Karpas-422 (cell line): ENCODE data around the gene PRSS21. TPM values are rescaled to one million over a fixed set of nuclear protein-coding genes. Genes with fewer than 3 reads are reported as not detected.

Experiments
- DNase-seq: peaks from one replicate; pipeline ENCODE4 v3.0.0-alpha.2; 2015
- H2AFZ ChIP-seq: fragments of 200-600 bp; sonication (generic); 2 replicates; pipeline ENCODE4 v1.6.1; 2014; ENCODE audit warnings: antibody characterized with exemption, low read length, mixed read lengths
- H3K27ac ChIP-seq: fragments of 200-600 bp; sonication (generic); 2 replicates; pipeline ENCODE4 v1.5.1; 2014; ENCODE audit warnings: mild to moderate bottlenecking, low read length, moderate library complexity
- H3K27me3 ChIP-seq: fragments of 200-600 bp; sonication (generic); 2 replicates; pipeline ENCODE4 v1.6.1; 2014; ENCODE audit warnings: low read length, mixed read lengths
- H3K36me3 ChIP-seq: fragments of 200-600 bp; sonication (generic); 2 replicates; pipeline ENCODE4 v1.6.1; 2014; ENCODE audit warnings: low read length, mixed read lengths; ENCODE audit not compliant: insufficient read depth
- H3K4me1 ChIP-seq: fragments of 200-600 bp; sonication (generic); 2 replicates; pipeline ENCODE4 v1.6.1; 2014; ENCODE audit warnings: mild to moderate bottlenecking, low read length, mixed read lengths
- H3K4me2 ChIP-seq: fragments of 200-600 bp; sonication (generic); 2 replicates; pipeline ENCODE4 v1.6.1; 2014; ENCODE audit warnings: low read length, low read depth, mild to moderate bottlenecking; ENCODE audit not compliant: poor library complexity, severe bottlenecking
- H3K4me3 ChIP-seq: fragments of 200-600 bp; sonication (generic); 2 replicates; pipeline ENCODE4 v1.5.1; 2014; ENCODE audit warnings: mild to moderate bottlenecking, antibody characterized with exemption, low read length, mixed read lengths
- H3K79me2 ChIP-seq: fragments of 200-600 bp; sonication (generic); 2 replicates; pipeline ENCODE4 v1.6.1; 2014; ENCODE audit warnings: mild to moderate bottlenecking, low read length, mixed read lengths
- H3K9ac ChIP-seq: fragments of 200-600 bp; sonication (generic); 2 replicates; pipeline ENCODE4 v1.6.0; 2014; ENCODE audit warnings: low read length
- H3K9me2 ChIP-seq: fragments of 200-600 bp; sonication (generic), shearing (Covaris generic); replicated peaks from 2 replicates; pipeline ENCODE4 v1.6.0; 2014; ENCODE audit warnings: mild to moderate bottlenecking, low read length, moderate library complexity; ENCODE audit not compliant: insufficient read depth
- H3K9me3 ChIP-seq: fragments of 300-700, 200-600 bp; sonication (generic); 2 replicates; pipeline ENCODE4 v1.6.1; 2014; ENCODE audit warnings: low read length, mixed read lengths
- H4K20me1 ChIP-seq: fragments of 200-600 bp; sonication (generic); 2 replicates; pipeline ENCODE4 v1.6.1; 2014; ENCODE audit warnings: mild to moderate bottlenecking, antibody characterized with exemption, low read length, low read depth; ENCODE audit not compliant: insufficient read depth
- total RNA-seq: library from RNA; depleted of rRNA; stranded (reverse); fragments of >200 nt; shearing (Covaris generic); gene quantifications from 2 replicates; pipeline ENCODE4 v1.2.3, GENCODE V29; 2014; ENCODE audit warnings: low replicate concordance

The PRSS21 gene
- total RNA-seq, 1 experiment from 2014 or later = not detected

DNA sequence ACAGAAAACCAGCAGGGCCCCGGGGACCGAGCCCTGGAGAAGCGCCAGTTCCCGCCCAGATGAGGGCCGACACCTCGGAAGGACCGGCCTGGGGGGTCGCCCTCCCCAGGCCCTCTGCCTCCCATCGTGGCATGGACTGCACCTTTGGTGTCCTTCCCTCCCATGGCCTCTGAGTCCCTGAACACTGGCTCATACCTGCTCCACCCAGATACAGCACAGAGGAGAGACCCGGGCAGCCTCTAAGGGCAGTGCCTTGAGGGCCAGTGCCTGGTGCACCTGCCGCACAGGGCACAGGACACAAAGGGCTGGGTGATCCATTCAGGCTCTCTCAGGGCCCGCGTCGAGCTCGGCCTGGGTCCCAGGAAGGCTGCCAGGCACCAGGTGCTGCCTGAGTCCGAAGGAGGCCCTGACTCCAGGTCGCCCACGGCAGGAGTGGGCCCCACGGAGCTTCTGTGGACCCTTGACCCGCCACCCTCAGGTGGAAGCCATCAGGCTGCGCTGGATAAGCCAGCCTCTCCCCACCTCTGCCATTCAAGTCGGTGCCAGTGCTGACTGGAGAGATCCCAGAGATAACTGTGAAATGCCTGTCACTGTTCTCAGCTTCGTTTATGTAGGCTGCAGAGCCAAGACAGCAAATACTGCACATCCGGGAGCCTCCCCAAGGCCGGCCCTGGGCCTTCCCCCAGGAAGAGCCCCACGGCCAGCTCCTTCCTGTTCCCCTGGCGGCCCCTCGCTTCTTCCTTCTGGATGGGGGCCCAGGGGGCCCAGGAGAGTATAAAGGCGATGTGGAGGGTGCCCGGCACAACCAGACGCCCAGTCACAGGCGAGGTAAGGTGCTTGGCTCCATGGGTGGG lies 12.7 kb downstream of the PRSS21 start, which contains the start of gene ZG16B:
TSS of gene ZG16B (plus strand) at position 803 of the 854 bp plus-strand sequence. CDS start 139 bp downstream, outside the sequence.
- H4K20me1 ChIP-seq = no peaks in the 10 kb centered on the region
- DNase-seq = no peak
- H3K27ac ChIP-seq = no peak within 1 kb of the TSS
- H3K9me2 ChIP-seq = no peaks in the 10 kb centered on the region
- H3K4me2 ChIP-seq = no peak within 1 kb of the TSS
- H3K27me3 ChIP-seq = no peaks in the 10 kb centered on the region
- no peak within 1 kb of the TSS for H3K9ac ChIP-seq
- no peaks in the 10 kb centered on the region for H3K4me1 ChIP-seq
- no peak within 1 kb of the TSS for H2AFZ ChIP-seq
- no peaks in the 10 kb centered on the region for H3K36me3 ChIP-seq
- no peak within 1 kb of the TSS for H3K4me3 ChIP-seq
- H3K79me2 ChIP-seq = no peaks in the 10 kb centered on the region
- H3K9me3 ChIP-seq = no peaks in the 10 kb centered on the region

DNA sequence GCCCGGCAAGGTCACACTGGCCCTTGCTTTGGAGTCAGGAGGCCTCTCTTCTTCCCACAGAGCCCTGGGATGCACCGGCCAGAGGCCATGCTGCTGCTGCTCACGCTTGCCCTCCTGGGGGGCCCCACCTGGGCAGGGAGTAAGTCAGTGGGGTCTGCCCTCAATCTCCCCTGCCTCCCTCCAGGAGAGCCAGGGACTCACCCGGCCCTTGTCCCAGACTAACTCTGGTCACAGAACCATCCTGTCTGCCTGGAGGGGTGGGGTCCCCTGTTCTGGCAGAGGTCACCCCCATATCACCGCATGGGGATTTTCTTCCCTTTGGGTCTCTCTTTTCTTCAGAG lies 13.3 kb downstream of the PRSS21 start:
- Histone ChIP-seq H3K4me3 (no peak overlapping the region), H3K9me2 (no peaks in the 10 kb centered on the region), H3K4me2 (no peak overlapping the region), H3K9ac (no peak overlapping the region), H3K79me2 (no peaks in the 10 kb centered on the region), H3K36me3 (no peaks in the 10 kb centered on the region), H3K27ac (no peak overlapping the region), H2AFZ (no peak overlapping the region), H3K4me1 (no peaks in the 10 kb centered on the region), H4K20me1 (no peaks in the 10 kb centered on the region), H3K27me3 (no peaks in the 10 kb centered on the region), H3K9me3 (no peaks in the 10 kb centered on the region)
- no peak for DNase-seq

DNA sequence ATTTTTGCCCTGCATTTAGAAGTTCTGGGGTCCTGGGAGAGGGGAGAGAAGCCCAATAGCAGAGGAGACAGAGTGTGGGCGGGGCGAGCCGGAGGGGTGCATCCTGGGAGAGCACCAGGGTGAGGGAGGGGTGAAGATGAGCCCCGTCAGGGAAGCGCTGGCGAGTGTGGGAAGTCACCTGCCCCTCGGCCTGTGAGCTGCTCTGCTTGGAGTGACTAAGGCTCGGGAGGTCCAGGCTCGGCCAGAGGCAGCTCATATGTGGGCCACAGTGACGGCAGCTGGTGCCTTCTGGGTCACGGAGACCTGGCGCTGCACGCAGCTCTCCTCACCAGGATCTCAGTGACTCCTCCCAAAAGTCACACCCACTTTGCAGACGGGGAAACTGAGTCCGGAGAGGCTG lies 14.2 kb downstream of the PRSS21 start:
- Histone ChIP-seq H3K9me2 (no peaks in the 10 kb centered on the region), H3K4me3 (no peak overlapping the region), H3K4me1 (no peaks in the 10 kb centered on the region), H4K20me1 (no peaks in the 10 kb centered on the region), H3K27me3 (no peaks in the 10 kb centered on the region), H2AFZ (no peak overlapping the region), H3K4me2 (no peak overlapping the region), H3K36me3 (no peaks in the 10 kb centered on the region), H3K9me3 (no peaks in the 10 kb centered on the region), H3K9ac (no peak overlapping the region), H3K79me2 (no peaks in the 10 kb centered on the region), H3K27ac (no peak overlapping the region)
- no peak for DNase-seq

- Histone ChIP-seq H3K27ac (no peak overlapping the region), H3K79me2 (no peaks in the 10 kb centered on the region), H2AFZ (no peak overlapping the region), H3K9ac (no peak overlapping the region), H3K4me1 (no peaks in the 10 kb centered on the region), H3K4me3 (no peak overlapping the region), H3K27me3 (no peaks in the 10 kb centered on the region), H3K36me3 (no peaks in the 10 kb centered on the region), H3K4me2 (no peak overlapping the region), H3K9me3 (no peaks in the 10 kb centered on the region), H4K20me1 (no peaks in the 10 kb centered on the region), H3K9me2 (no peaks in the 10 kb centered on the region)
- DNase-seq = peak; percentile 50
Measured at GRCh38 chr16:2833776-2834175, 16.7 kb downstream of the PRSS21 start.

GRCh38 chr16:2834968-2835367 lies 17.9 kb downstream of the PRSS21 start:
- no peak overlapping the region for H3K27ac ChIP-seq
- H2AFZ ChIP-seq = no peak overlapping the region
- DNase-seq = no peak
- H3K9ac ChIP-seq = no peak overlapping the region
- H3K36me3 ChIP-seq = no peaks in the 10 kb centered on the region
- H3K27me3 ChIP-seq = no peaks in the 10 kb centered on the region
- no peaks in the 10 kb centered on the region for H3K79me2 ChIP-seq
- H3K9me3 ChIP-seq = no peaks in the 10 kb centered on the region
- H3K9me2 ChIP-seq = no peaks in the 10 kb centered on the region
- no peak overlapping the region for H3K4me2 ChIP-seq
- no peak overlapping the region for H3K4me3 ChIP-seq
- no peaks in the 10 kb centered on the region for H3K4me1 ChIP-seq
- H4K20me1 ChIP-seq = no peaks in the 10 kb centered on the region

DNA sequence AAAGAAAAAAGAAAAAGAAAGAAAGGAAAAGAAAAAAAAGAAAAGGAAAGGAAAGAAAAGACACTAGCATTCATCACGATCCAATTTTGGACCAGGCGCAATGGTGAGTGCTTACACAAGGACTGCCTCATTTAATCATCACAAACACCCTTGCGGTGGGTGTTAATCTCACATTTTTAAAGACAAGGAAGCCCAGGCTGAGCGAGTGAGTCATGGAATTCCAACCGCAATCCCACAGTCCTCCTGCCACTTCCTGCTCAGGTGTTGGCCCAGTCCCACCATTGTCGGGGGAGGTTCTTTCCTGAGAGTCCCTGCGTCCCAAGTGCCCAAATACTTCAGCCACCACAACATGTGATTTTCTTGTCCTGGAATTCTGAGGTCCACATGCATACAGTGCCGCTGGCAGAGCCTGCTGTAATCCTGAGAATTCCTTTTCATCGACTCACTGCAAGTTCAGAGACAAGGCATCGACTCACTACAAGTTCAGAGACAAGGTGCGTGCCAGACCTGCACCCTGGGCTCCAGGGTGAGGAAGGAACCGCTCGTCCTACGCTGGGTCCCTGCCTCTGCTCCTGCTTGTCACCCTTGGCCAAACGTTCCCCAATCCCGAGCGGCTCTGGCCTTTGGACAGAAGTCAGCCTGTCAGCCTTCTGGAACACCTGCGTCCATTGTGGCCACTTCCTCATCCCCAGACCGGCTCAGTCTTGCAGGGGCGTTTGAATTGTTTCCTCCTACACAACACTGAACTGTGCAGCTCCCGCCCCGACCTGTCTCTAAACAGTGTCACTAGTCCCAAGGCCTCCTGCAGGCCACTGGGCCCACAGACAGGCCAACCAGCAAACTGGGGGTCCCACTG lies 18.8 kb downstream of the PRSS21 start:
- H3K79me2 ChIP-seq = no peaks in the 10 kb centered on the region
- no peak overlapping the region for H3K4me2 ChIP-seq
- no peak overlapping the region for H3K4me3 ChIP-seq
- no peaks in the 10 kb centered on the region for H3K36me3 ChIP-seq
- H4K20me1 ChIP-seq = no peaks in the 10 kb centered on the region
- no peak overlapping the region for H3K27ac ChIP-seq
- no peak overlapping the region for H3K9ac ChIP-seq
- H3K9me3 ChIP-seq = no peaks in the 10 kb centered on the region
- H3K27me3 ChIP-seq = no peaks in the 10 kb centered on the region
- no peak overlapping the region for H2AFZ ChIP-seq
- no peaks in the 10 kb centered on the region for H3K9me2 ChIP-seq
- no peaks in the 10 kb centered on the region for H3K4me1 ChIP-seq
- no peak for DNase-seq

GRCh38 chr16:2836646-2837508 lies 19.8 kb downstream of the PRSS21 start:
- H3K9ac ChIP-seq = no peak overlapping the region
- no peaks in the 10 kb centered on the region for H3K4me1 ChIP-seq
- no peaks in the 10 kb centered on the region for H3K79me2 ChIP-seq
- H3K27me3 ChIP-seq = no peaks in the 10 kb centered on the region
- DNase-seq = no peak
- H4K20me1 ChIP-seq = no peaks in the 10 kb centered on the region
- no peak overlapping the region for H3K4me2 ChIP-seq
- H3K9me3 ChIP-seq = no peaks in the 10 kb centered on the region
- H3K4me3 ChIP-seq = no peak overlapping the region
- no peak overlapping the region for H3K27ac ChIP-seq
- no peak overlapping the region for H2AFZ ChIP-seq
- no peaks in the 10 kb centered on the region for H3K9me2 ChIP-seq
- H3K36me3 ChIP-seq = no peaks in the 10 kb centered on the region
